Right hindlimb (tissue), 1 donor: ENCODE results near the gene CLCN6.

Experiments
- DNase-seq: peaks from one replicate; pipeline ENCODE4 v3.0.0-alpha.2; 2018

Gene CLCN6

DNA sequence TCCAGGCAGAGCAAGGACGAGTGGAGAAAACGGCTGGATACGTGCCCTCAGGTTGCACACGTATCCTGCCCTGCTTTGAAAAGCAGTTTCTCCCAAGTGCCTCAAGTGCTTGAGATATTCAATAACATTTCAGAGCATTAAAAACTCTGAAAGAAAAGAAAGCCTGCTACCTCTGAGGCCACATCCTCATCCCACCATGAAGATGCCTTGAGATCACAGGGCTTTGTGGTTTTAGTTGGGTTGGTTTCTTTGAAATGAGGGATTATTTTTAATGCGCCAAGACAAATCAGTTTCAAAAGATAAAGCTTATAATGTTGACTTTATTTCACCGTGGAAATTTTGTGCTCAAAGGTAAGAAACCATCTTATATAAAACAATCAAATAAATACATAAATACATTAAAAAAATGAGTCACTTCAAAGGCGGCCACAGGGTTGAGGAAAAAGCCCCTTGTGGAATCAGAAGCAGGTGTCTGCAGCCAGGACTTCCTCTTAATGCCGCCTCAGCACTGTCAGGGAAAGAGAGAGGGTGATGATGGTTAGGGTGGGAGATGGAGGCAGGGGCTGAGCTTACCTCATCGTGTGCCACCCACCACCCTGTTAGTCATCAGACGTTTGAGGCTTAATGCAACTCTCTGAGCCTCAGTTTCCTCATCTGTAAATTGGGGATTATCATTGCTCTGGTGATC is 51.3 kb downstream of the CLCN6 start:
- no peak for DNase-seq

DNA sequence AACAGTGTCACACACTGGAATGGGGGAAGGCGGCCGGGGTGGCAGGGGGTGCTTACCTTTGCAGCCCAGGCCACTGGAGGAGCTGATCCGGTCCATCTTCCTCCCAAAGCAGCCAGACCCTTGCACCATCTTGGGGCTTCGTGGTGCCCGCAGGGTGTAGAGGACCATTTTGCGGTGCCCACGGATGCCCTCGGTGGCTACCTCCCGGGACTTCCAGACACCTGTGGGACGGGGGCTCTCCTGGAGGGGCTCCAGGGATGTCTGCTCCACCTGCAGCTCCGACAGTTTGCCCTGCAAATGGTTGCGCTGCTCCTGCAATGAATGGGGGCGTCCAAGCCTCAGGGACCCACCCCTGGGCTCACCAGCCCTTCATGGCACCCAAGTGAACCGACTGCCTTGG is 52.2 kb downstream of the CLCN6 start:
- no peak for DNase-seq

DNA sequence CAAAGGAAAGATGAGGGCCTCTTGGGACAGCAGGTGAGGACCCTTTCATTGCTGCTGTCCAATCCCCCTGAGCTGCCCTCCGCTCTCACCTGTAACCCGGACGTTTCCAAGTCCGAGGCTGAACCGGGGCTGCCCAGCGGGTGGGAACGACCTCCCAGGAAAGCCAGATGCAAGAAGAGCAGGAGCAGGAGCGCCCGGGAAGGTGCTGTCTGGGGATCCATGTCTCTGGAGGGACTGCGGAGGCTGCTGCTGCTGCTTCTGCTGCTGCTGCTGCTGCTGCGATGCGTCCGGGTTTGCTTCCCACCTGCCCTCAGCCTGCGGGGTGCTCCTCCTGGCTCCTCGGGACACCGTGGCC is 52.6 kb downstream of the CLCN6 start, which contains the start of gene NPPB:
NPPB (minus strand) TSS at position 333 of the 355 bp plus-strand sequence; CDS start at position 221, 112 bp downstream.
- DNase-seq: no peak

DNA sequence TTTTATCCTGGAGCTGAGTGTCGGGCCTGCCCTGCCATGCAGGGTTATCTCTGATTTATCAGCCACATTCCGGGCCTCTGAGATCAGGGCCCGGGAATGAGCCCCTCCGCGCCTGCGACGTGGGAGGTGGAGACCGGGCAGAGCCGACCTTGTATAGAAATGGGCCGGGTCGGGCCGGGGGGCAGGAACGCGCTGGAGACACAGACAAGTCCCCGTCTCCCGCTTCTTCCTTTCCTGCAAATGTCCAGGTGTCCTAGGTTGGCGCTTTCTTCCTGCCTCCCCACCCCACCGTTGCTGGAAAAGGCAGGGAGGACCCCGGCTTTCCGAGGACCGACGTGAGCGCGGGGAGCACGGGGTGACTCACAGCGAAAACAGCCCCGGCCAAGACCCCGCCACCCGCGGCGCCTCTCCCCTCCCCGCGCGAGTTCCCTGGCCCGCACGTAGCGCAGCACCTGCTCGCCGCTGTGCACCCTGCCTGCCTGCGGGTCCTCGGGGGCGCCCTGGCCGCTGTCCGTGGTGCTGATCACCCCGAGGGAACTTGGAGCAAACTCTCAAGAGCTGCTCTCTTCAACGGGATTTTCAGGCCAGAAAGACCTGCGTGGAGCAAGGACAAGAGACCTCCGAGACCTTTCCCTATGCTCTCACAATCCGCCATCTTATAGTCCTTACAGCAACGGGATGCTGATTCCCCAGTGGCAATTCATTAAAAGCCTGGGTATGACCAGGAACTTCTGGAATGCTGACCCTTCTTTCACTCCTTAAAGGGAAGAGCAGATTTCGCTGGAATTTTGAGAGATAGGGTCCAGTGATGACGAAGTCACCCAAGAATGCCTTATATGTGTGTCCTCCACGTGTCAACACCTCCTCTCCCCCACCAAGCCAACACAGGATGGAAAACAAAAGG is 53.2 kb downstream of the CLCN6 start:
- peak; percentile 69 for DNase-seq

DNA sequence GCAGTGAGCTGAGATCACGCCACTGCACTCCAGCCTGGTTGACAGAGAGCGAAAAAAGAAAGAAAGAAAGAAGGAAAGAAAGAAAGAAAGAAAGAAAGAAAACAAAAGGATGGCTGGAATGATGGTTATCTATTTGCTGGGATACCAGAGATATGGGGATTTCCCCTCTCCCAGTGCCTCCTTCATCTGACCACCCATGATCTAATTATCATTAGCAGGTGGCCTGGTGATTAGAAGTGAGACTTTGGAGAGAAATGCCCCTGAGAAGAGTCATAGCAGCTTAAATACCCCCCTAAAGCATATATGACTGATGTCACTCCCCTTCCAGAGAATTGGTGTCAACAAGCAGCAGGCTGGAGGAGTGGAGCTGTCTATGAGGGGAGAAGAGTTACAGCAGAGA is 54.1 kb downstream of the CLCN6 start:
- DNase-seq: no peak

DNA sequence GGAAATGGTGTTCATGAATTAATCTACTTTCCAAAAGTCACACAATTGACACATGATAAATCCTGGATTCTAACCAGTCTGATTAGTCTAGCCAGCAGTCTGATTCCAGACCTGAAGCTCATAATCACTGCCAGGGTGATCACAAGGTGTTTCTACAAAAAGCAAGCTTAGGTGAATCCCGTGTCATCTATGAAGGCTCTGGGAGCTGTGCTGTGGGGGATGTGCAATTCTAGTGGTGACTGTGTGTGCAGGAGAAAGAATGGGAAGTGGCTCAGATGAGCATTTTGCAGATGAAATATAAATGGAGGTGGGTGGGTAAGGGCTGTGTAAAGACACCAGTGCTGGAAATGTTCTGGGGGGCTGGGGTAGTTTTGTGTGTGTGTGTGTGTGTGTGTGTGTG is 54.6 kb downstream of the CLCN6 start:
- no peak for DNase-seq

DNA sequence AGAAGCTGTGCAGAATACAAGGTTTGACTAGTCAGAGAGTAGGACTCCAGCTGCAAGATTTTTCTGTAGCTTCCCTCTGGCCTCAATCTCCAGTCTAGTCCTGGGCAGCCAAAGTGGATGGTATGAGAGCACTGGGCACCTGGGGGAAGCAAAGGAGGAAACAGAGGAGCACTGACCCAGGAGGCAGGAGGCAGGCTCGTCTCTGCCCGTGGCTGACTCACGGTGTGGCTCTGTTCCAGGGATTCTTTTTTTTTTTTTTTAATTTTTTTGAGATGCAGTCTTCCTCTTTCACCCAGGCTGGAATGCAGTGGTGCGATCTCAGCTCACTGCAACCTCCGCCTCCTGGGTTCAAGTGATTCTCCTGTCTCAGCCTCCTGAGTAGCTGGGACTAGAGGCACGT is 56.9 kb downstream of the CLCN6 start:
- DNase-seq: no peak

DNA sequence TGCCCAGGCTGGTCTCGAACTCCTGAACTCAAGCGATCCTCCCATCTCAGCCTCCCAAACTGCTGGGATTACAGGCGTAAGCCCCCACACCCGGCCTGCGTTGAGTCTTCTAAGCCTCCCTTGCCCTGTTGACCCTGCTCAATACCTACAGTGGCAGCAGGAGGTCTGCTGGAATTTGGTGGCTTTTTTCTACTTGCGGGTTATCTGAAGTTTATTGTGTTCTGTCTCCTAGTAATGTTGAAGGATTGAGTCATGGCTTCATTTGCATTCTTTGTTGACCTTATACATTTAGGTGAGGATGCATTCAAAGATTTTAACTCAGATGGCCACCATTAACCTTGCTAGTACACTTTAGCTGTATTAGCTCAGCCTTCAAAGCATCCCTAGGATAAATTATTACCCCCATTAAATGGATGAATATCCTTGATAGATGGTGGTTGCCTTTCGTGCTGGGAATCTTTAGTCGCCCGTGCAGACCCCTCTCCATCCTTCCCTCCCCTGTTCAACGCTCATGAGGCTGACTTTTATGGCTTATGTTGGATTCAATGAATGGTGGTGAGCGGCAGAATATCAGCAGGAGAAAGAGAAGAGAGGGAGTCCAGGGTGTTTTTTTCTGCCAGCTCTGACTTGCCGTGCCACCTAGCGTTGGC is 62.5 kb downstream of the CLCN6 start:
- DNase-seq: no peak

DNA sequence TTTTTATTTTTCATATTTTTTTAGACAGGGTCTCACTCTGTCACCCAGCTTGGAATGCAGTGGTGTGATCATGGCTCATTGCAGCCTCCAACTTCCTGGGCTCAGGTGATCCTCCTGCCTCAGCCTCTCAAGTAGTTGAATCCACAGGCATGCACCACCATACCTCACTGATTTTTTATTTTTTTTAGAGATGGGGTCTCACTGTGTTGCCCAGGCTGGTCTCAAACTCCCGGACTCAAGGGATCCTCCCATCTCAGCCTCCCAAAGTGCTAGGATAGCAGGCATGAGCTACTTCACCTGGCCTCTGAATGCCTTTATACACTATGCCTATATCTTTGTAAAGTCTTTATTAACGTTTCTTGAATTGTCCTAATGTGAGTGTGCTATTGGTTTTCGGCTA is 63.1 kb downstream of the CLCN6 start:
- no peak for DNase-seq

DNA sequence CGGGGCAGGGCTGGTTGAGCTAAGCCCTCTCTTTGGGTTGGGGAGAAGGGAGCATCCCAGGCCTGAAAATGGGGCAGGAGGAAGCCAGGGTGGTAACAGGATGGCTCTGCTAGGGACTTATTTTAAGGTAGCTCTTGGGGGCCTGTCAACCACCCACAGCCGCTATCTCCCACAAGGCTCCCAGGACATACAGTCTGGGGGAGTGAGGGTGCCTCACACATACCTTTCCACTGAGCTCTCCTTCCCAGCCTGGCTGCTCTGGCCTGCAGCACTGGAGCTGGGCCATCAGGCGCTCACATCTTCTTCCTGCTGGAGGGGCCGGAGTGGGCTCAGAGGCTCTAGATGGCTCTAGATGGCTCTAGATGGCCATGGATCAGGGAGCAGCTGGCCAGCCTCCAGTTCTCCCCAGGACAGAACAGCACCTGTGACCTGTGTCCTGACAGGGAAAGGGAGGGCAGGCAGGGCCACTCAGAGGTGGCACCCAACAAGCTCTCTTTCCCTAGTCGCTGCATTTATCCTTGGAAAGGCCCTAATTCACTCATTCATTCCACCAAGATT is 63.7 kb downstream of the CLCN6 start:
- DNase-seq: no peak

DNA sequence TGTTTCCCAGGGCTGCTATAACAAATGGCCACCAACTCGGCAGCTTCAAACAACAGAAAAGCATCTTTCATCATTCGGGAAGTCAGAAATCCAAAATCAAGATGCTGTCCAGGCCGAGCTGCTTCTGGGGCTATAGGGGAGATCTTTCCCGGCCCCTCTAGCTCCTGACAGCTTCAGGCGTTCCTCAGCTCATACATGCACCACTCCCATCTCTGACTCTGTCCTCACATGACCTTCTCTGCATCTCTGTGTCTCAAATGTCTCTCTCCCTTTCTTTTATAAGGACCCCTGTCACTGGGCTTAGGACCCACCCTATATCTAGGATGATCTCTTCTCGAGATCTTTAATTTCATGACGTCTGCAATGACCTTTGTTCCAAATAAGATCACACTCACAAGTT is 66.6 kb downstream of the CLCN6 start:
- no peak for DNase-seq

DNA sequence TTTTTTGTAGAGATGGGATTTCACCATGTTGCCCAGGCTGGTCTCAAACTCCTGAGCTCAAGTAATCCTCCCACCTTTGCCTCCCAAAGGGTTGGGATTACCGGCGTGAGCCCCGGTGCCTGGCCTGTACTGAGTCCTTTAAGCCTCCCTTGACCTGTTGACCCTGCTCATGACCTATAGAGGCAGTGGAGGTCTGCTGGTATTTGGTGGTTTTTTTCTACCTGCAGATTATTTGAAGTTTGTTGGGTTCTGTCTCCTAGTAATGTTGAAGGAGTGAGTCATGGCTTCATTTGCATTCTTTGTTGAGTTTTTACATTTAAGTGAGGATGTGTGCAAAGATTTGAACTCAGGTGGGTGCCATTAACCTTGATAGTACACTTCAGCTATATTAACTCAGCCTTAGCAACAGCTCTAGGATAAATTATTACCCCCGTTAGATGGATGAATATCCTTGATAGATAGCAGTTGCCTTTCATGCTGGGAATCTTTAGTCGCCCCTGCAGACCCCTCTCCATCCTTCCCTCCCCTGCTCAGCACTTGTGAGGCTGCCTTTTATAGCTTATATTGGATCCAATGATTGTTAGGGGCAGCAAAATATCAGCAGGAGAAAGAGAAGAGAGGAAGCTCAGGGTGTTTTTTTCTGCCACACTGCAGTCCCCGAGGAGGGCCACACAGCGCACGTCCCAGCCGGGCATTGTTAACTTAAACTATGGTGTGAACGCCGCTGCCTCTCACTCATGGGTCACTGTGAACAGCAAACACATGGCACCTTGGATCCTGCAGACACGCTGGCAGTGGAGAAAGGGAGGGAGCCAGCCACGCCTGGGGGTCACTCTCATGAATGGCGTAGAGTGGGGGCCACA is 67.6 kb downstream of the CLCN6 start:
- DNase-seq: no peak

DNA sequence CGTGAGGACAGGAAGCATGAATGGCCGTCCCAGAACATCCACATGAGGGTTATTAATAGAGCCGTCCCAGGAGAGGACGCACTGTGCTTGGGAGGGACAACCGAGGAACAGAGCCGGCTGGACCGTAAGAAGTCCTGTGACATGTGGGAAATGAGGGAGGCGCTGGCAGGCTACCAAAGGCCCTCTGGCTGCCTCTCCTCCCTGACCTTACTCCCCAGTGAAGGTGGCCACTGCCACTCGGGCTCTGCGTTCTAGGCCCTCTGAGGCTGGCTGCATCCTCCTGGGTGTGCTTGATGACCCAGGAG is 68.2 kb downstream of the CLCN6 start:
- no peak for DNase-seq

DNA sequence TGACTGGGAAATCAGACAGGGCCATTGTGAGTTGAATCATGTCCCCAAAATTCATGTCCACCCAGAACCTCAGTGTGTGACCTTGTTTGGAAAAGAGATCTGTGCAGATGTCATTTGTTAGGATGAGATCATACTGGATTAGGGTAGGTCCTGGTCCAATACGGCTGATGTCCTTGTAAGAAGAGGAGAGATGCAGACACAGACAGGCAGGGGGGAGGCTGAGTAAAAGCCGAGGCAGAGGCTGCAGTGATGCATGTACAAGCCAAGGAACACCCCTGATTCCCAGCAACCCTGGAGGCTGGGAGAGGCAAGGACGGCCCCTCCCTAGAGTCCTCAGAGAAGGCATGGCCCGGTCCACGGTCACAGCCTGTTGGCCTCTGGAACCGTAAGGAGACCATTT is 68.6 kb downstream of the CLCN6 start:
- no peak for DNase-seq

DNA sequence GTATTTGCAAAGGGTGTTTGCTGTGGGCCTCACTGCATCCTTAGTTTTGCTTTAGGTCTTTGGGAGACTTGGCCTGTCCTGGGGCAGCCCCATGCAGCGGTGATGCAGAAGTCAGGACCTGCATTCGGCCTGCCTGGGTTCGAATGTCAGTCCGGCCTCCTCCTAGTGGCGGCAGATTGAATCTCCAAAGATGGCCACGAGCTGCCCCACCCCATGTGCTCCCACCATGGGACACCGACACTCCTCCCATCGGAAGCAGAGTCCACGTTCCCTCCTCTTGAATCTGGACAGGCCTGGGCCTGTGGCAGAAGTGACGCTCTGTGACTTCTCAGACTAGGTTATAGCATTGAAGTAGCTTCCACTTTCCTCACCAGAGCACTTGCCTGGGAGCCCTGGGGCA is 69.1 kb downstream of the CLCN6 start:
- no peak for DNase-seq

DNA sequence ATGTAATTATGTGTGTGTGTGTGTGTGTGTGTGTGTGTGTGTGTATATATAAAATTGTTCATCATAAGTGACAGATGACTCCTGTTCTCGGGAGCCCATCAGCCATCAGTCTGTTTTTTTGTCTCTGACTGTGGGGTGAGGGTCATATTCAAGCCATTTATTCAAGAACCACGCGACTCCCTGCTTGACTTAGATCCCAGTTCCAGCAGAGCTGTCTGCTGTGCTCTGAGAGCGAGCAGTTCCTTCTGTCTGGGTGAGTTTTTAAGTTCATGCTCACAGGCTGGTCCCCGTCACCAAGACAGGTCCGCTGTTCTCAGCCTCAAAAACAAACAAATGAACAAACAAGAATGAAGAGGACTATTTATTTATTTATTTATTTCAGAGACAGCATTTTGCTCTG is 71.1 kb downstream of the CLCN6 start:
- DNase-seq: no peak

DNA sequence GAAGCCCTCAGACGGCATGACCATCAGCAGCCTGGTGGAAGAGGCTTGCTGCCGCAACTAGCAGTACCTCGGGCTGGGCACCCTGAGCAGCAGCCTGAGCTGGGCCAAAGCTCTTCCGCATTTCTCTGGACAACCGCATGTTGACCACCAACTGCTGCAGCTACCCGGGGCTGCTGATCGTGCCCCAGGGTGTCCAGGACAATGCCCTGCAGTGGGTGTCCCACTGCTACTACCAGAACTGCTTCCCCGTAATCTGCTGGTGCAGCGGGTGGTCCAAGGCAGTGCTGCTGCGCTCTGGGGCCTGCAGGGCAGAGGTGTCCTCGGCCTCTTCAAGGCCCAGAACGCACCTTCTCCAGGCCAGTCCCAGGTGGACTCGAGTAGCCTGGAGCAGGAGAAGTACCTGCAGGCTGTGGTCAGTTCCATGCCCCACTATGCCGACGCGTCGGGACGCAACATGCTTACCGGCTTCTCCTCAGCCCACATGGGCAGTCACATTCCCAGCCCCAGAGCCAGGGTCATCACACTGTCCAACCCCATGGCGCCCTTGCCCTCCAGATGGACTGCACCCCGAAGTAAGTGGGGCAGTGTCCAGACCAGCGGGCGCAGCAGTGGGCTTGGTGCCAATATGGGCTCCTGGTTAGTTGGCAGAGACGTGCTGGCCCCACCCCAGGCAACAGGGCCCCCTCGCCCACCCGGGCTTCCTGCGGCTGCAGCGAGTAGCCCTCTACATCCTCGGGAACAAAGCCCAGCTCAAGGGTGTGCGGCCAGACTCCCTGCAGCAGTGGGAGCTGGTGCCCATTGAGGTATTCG is 72.3 kb downstream of the CLCN6 start:
- DNase-seq: no peak

DNA sequence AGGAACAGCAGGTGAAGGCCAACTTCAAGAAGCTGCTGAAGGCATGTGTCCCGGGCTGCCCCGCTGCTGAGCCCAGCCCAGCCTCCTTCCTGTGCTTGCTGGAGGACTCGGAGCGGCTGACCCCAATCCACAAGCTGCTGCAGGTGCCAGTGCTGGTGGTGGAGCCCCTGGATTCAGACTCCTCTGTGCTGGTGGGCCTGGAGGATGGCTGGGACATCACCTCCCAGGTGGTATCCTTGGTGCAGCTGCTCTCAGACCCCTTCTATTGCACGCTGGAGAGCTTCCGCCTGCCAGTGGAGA is 72.8 kb downstream of the CLCN6 start:
- DNase-seq: no peak

DNA sequence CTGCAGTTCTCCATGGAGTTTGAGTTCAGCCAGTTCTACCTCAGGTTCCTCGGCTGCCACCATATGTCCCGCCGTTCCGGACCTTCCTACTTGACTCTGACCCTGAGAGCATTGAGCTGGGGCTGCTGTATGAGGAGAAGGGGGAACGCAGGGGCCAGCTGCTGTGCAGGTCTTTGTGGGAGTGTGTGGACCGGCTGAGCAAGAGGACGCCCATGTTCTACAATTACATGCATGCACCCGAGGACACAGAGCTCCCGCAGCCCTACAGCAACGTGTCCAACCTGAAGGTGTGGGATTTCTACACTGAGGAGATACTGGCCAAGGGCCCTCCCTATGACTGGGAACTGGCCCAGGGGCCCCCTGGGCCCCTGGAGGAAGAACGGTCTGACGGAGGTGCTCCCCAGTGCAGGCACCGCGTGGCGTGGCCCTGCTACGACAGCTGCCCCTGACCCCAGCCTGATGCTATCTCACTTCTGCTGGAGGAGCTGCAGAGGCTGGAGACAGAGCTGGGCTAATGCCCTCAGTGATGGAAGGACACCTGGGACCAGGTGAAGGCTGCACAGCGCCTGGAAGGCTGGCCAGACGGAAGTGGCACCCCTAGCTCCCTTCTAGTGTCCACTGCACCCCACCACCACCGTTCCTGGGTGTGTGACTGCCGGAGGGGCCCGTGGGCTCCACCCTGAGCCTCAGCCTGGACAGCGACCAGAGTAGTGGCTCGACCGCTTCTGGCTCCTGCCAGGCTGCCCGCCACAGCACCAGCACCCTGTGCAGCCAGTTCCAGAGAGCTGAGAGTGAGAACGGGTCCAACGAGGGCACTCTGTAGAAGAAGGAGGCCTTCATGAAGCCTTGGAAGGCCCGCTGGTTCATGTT is 73.6 kb downstream of the CLCN6 start:
- DNase-seq: no peak

DNA sequence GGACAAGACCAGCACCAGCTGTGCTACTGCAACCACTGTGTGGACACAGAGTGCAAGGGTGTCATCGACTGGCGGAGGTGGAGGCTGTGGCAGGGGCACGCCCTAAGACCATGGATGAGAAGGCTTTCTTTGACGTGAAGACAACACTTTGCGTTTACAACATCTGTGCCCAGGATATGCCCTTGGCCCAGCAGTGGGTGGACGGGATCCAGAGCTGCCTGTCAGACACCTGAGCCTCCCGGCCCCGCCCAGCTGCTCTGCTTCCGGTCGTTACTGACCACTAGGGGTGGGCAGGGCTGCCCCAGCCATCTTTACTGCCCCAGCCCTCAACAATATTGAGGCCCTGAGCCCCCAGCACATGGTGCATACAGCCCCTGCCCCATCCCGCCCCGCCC is 74.2 kb downstream of the CLCN6 start:
- DNase-seq: no peak
